ENCODE results near the gene GPC4. TPM values are rescaled to one million over a fixed set of nuclear protein-coding genes. Genes with fewer than 3 reads are reported as not detected.

GPC4 gene
- total RNA-seq, 1 donor from 2014 or later, result 15.6 TPM

GRCh38 chrX:133444952-133445831 lies 29.9 kb upstream of the GPC4 start:
- no peaks in the 10 kb centered on the region for H3K36me3 Mint-ChIP-seq (ENCODE audit: low read depth, unreplicated experiment)
- H3K4me1 Mint-ChIP-seq (ENCODE audit: unreplicated experiment), result peaks cover 9% of the 10 kb centered on the region
- H3K9me3 Mint-ChIP-seq (ENCODE audit: unreplicated experiment), result no peaks in the 10 kb centered on the region
- peak overlapping the region; percentile 92 for H3K4me3 Mint-ChIP-seq (ENCODE audit: unreplicated experiment)
- no peak for DNase-seq (ENCODE audit: low spot score)
- H3K27ac Mint-ChIP-seq (ENCODE audit: unreplicated experiment), result peak overlapping the region; percentile 89
- TF ChIP-seq CTCF (IDR thresholded peaks at IDR 0.05; ENCODE audit: unreplicated experiment), result no peak
- no peaks in the 10 kb centered on the region for H3K27me3 Mint-ChIP-seq (ENCODE audit: unreplicated experiment)

- DNase-seq (ENCODE audit: low spot score), result no peak
- Mint-ChIP-seq H3K9me3 (ENCODE audit: unreplicated experiment) (no peaks in the 10 kb centered on the region), H3K27ac (ENCODE audit: unreplicated experiment) (no peak overlapping the region), H3K36me3 (ENCODE audit: low read depth, unreplicated experiment) (no peaks in the 10 kb centered on the region), H3K27me3 (ENCODE audit: unreplicated experiment) (no peaks in the 10 kb centered on the region), H3K4me1 (ENCODE audit: unreplicated experiment) (peaks cover 16% of the 10 kb centered on the region), H3K4me3 (ENCODE audit: unreplicated experiment) (no peak overlapping the region)
- no peak for TF ChIP-seq CTCF (IDR thresholded peaks at IDR 0.05; ENCODE audit: unreplicated experiment)
These were observed 28.9 kb upstream of the GPC4 start for GRCh38 chrX:133444196-133444595.

GRCh38 chrX:133440797-133441163 lies 25.5 kb upstream of the GPC4 start:
- no peak for TF ChIP-seq CTCF (IDR thresholded peaks at IDR 0.05; ENCODE audit: unreplicated experiment)
- no peak for DNase-seq (ENCODE audit: low spot score)
- Mint-ChIP-seq H3K4me1 (ENCODE audit: unreplicated experiment) (peaks cover 24% of the 10 kb centered on the region), H3K27ac (ENCODE audit: unreplicated experiment) (no peak overlapping the region), H3K36me3 (ENCODE audit: low read depth, unreplicated experiment) (no peaks in the 10 kb centered on the region), H3K27me3 (ENCODE audit: unreplicated experiment) (no peaks in the 10 kb centered on the region), H3K9me3 (ENCODE audit: unreplicated experiment) (no peaks in the 10 kb centered on the region), H3K4me3 (ENCODE audit: unreplicated experiment) (no peak overlapping the region)

GRCh38 chrX:133440081-133440796 lies 24.9 kb upstream of the GPC4 start:
- no peak overlapping the region for H3K4me3 Mint-ChIP-seq (ENCODE audit: unreplicated experiment)
- no peaks in the 10 kb centered on the region for H3K27me3 Mint-ChIP-seq (ENCODE audit: unreplicated experiment)
- H3K36me3 Mint-ChIP-seq (ENCODE audit: low read depth, unreplicated experiment), result no peaks in the 10 kb centered on the region
- no peak for DNase-seq (ENCODE audit: low spot score)
- H3K27ac Mint-ChIP-seq (ENCODE audit: unreplicated experiment), result no peak overlapping the region
- no peak for TF ChIP-seq CTCF (IDR thresholded peaks at IDR 0.05; ENCODE audit: unreplicated experiment)
- H3K9me3 Mint-ChIP-seq (ENCODE audit: unreplicated experiment), result no peaks in the 10 kb centered on the region
- peaks cover 22% of the 10 kb centered on the region for H3K4me1 Mint-ChIP-seq (ENCODE audit: unreplicated experiment)

- no peaks in the 10 kb centered on the region for H3K9me3 Mint-ChIP-seq (ENCODE audit: unreplicated experiment)
- H3K27me3 Mint-ChIP-seq (ENCODE audit: unreplicated experiment), result no peaks in the 10 kb centered on the region
- no peaks in the 10 kb centered on the region for H3K36me3 Mint-ChIP-seq (ENCODE audit: low read depth, unreplicated experiment)
- peaks cover 19% of the 10 kb centered on the region for H3K4me1 Mint-ChIP-seq (ENCODE audit: unreplicated experiment)
- no peak for DNase-seq (ENCODE audit: low spot score)
- H3K27ac Mint-ChIP-seq (ENCODE audit: unreplicated experiment), result no peak overlapping the region
- H3K4me3 Mint-ChIP-seq (ENCODE audit: unreplicated experiment), result no peak overlapping the region
- no peak for TF ChIP-seq CTCF (IDR thresholded peaks at IDR 0.05; ENCODE audit: unreplicated experiment)
These were observed 22.5 kb upstream of the GPC4 start for GRCh38 chrX:133437766-133438165.

Measured in endothelial cell (in vitro differentiated cells).